HEK293 (cell line): Measurements from ENCODE around the gene HGS.

ENCODE experiments used
- BCL11B ChIP-seq: fragments of 450-650 bp; formaldehyde crosslinking; IDR thresholded peaks from 2 replicates; pipeline ENCODE4 v1.5.1; 2016; ENCODE audit warnings: low read depth, missing biosample characterization, missing genetic modification characterization
- GFI1B ChIP-seq: fragments of 450-650 bp; formaldehyde crosslinking; IDR thresholded peaks from 2 replicates; pipeline ENCODE4 v1.5.1; 2016; ENCODE audit warnings: missing biosample characterization, missing genetic modification characterization
- IKZF3 ChIP-seq: fragments of 450-650 bp; IDR thresholded peaks from 2 replicates; pipeline ENCODE4 v1.5.0; 2018; ENCODE audit warnings: missing biosample characterization, mild to moderate bottlenecking, missing genetic modification characterization, moderate library complexity
- KLF16 ChIP-seq: fragments of 450-650 bp; formaldehyde crosslinking; IDR thresholded peaks from 2 replicates; pipeline ENCODE4 v1.5.1; 2017; ENCODE audit warnings: missing biosample characterization, missing genetic modification characterization
- SETDB1 ChIP-seq: IDR thresholded peaks from one replicate; pipeline ENCODE4 v1.6.1; 2017; ENCODE audit warnings: mild to moderate bottlenecking, low read length, moderate library complexity, mixed read lengths; ENCODE audit not compliant: insufficient read length
- YY1 ChIP-seq: fragments of 450-650 bp; formaldehyde crosslinking; IDR thresholded peaks from 2 replicates; pipeline ENCODE4 v1.5.1; 2018; ENCODE audit warnings: missing biosample characterization, missing genetic modification characterization
- ZBTB48 ChIP-seq: fragments of 450-650 bp; formaldehyde crosslinking; IDR thresholded peaks from 2 replicates; pipeline ENCODE4 v1.5.1; 2016; ENCODE audit warnings: missing biosample characterization, missing genetic modification characterization
- ZEB2 ChIP-seq: fragments of 450-650 bp; formaldehyde crosslinking; IDR thresholded peaks from 2 replicates; pipeline ENCODE4 v1.5.1; 2016; ENCODE audit warnings: missing biosample characterization, missing genetic modification characterization
- ZNF112 ChIP-seq: fragments of 450-650 bp; formaldehyde crosslinking; IDR thresholded peaks from 2 replicates; pipeline ENCODE4 v1.5.0; 2017; ENCODE audit warnings: missing biosample characterization, missing genetic modification characterization
- ZNF132 ChIP-seq: fragments of 450-650 bp; formaldehyde crosslinking; IDR thresholded peaks from 2 replicates; pipeline ENCODE4 v1.5.1; 2017; ENCODE audit warnings: missing biosample characterization, missing genetic modification characterization, borderline replicate concordance
- ZNF140 ChIP-seq: fragments of 450-650 bp; formaldehyde crosslinking; IDR thresholded peaks from 2 replicates; pipeline ENCODE4 v1.5.1; 2016; ENCODE audit warnings: missing biosample characterization, missing genetic modification characterization
- ZNF302 ChIP-seq: fragments of 450-650 bp; formaldehyde crosslinking; IDR thresholded peaks from 2 replicates; pipeline ENCODE4 v1.5.1; 2016; ENCODE audit warnings: missing biosample characterization, missing genetic modification characterization, low read depth
- ZNF596 ChIP-seq: fragments of 450-650 bp; IDR thresholded peaks from 2 replicates; pipeline ENCODE4 v1.5.0; 2018; ENCODE audit warnings: missing biosample characterization, mild to moderate bottlenecking, missing genetic modification characterization, moderate library complexity
- TF ChIP-seq, protein P1 (sequence below): fragments of 450-650 bp; formaldehyde crosslinking; IDR thresholded peaks from 2 replicates; pipeline ENCODE4 v1.5.1; 2016; ENCODE audit warnings: missing biosample characterization, missing genetic modification characterization, borderline replicate concordance
- TF ChIP-seq, protein P2 (sequence below): fragments of 450-650 bp; formaldehyde crosslinking; IDR thresholded peaks from 2 replicates; pipeline ENCODE4 v1.5.0; 2017; ENCODE audit warnings: missing biosample characterization, missing genetic modification characterization, borderline replicate concordance
- TF ChIP-seq, protein P3 (sequence below): fragments of 450-650 bp; formaldehyde crosslinking; conservative IDR thresholded peaks from 2 replicates; pipeline ENCODE4 v1.5.1; 2016; ENCODE audit warnings: low read depth, missing biosample characterization, missing genetic modification characterization
- TF ChIP-seq, protein P4 (sequence below): fragments of 450-650 bp; formaldehyde crosslinking; IDR thresholded peaks from 2 replicates; pipeline ENCODE4 v1.5.1; 2016; ENCODE audit warnings: missing biosample characterization, missing genetic modification characterization
- TF ChIP-seq, protein P5 (sequence below): fragments of 450-650 bp; formaldehyde crosslinking; IDR thresholded peaks from 2 replicates; pipeline ENCODE4 v1.5.1; 2016; ENCODE audit warnings: missing biosample characterization, missing genetic modification characterization

Gene HGS

DNA sequence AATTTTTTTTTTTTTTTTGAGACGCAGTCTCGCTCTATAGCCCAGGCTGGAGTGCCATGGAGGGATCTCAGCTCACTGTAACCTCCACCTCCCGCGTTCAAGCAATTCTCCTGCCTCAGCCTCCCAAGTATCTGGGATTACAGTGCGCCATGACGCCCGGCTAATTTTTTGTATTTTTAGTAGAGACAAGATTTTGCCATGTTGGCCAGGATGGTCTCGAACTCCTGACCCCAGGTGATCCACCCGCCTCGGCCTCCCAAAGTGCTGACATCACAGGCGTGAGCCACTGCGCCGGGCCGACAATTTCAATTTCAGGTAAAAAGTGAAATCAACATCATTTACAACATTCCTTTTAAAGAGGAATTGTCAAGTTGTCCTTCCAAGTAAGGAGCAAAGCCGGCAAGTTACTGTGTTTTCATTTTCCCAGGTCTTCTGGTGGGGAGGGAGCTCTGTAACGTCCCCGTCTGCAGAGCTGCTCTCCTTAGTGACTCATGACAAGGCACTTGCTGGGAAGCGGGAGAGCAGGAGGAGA is 47.8 kb upstream of the HGS start (continued):
- no peak for TF ChIP-seq KLF16 (tag by site-specific recombination)
- TF ChIP-seq, protein P1, sequence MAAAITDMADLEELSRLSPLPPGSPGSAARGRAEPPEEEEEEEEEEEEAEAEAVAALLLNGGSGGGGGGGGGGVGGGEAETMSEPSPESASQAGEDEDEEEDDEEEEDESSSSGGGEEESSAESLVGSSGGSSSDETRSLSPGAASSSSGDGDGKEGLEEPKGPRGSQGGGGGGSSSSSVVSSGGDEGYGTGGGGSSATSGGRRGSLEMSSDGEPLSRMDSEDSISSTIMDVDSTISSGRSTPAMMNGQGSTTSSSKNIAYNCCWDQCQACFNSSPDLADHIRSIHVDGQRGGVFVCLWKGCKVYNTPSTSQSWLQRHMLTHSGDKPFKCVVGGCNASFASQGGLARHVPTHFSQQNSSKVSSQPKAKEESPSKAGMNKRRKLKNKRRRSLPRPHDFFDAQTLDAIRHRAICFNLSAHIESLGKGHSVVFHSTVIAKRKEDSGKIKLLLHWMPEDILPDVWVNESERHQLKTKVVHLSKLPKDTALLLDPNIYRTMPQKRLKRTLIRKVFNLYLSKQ (tag by site-specific recombination): no peak
- TF ChIP-seq ZNF302 (tag by site-specific recombination): no peak
- no peak for TF ChIP-seq BCL11B (tag by site-specific recombination)
- TF ChIP-seq ZNF112 (tag by site-specific recombination): no peak
- TF ChIP-seq ZNF596: no peak
- TF ChIP-seq, protein P2, sequence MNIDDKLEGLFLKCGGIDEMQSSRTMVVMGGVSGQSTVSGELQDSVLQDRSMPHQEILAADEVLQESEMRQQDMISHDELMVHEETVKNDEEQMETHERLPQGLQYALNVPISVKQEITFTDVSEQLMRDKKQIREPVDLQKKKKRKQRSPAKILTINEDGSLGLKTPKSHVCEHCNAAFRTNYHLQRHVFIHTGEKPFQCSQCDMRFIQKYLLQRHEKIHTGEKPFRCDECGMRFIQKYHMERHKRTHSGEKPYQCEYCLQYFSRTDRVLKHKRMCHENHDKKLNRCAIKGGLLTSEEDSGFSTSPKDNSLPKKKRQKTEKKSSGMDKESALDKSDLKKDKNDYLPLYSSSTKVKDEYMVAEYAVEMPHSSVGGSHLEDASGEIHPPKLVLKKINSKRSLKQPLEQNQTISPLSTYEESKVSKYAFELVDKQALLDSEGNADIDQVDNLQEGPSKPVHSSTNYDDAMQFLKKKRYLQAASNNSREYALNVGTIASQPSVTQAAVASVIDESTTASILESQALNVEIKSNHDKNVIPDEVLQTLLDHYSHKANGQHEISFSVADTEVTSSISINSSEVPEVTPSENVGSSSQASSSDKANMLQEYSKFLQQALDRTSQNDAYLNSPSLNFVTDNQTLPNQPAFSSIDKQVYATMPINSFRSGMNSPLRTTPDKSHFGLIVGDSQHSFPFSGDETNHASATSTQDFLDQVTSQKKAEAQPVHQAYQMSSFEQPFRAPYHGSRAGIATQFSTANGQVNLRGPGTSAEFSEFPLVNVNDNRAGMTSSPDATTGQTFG: no peak
- TF ChIP-seq ZBTB48 (tag by site-specific recombination): no peak
- no peak for TF ChIP-seq GFI1B (tag by site-specific recombination)
- 0 out of 2 replicates have a peak, but pooled peaks have one; percentile 21 for TF ChIP-seq ZEB2
- no peak for TF ChIP-seq SETDB1
- TF ChIP-seq, protein P3, sequence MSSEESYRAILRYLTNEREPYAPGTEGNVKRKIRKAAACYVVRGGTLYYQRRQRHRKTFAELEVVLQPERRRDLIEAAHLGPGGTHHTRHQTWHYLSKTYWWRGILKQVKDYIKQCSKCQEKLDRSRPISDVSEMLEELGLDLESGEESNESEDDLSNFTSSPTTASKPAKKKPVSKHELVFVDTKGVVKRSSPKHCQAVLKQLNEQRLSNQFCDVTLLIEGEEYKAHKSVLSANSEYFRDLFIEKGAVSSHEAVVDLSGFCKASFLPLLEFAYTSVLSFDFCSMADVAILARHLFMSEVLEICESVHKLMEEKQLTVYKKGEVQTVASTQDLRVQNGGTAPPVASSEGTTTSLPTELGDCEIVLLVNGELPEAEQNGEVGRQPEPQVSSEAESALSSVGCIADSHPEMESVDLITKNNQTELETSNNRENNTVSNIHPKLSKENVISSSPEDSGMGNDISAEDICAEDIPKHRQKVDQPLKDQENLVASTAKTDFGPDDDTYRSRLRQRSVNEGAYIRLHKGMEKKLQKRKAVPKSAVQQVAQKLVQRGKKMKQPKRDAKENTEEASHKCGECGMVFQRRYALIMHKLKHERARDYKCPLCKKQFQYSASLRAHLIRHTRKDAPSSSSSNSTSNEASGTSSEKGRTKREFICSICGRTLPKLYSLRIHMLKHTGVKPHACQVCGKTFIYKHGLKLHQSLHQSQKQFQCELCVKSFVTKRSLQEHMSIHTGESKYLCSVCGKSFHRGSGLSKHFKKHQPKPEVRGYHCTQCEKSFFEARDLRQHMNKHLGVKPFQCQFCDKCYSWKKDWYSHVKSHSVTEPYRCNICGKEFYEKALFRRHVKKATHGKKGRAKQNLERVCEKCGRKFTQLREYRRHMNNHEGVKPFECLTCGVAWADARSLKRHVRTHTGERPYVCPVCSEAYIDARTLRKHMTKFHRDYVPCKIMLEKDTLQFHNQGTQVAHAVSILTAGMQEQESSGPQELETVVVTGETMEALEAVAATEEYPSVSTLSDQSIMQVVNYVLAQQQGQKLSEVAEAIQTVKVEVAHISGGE: 0 out of 2 replicates have a peak, but pooled peaks have one; percentile 21
- TF ChIP-seq YY1 (tag by site-specific recombination): no peak
- TF ChIP-seq ZNF132 (tag by site-specific recombination): no peak
- TF ChIP-seq ZNF140 (tag by site-specific recombination): no peak
- TF ChIP-seq, protein P4, sequence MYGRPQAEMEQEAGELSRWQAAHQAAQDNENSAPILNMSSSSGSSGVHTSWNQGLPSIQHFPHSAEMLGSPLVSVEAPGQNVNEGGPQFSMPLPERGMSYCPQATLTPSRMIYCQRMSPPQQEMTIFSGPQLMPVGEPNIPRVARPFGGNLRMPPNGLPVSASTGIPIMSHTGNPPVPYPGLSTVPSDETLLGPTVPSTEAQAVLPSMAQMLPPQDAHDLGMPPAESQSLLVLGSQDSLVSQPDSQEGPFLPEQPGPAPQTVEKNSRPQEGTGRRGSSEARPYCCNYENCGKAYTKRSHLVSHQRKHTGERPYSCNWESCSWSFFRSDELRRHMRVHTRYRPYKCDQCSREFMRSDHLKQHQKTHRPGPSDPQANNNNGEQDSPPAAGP: peak; percentile 37; the same call in 1 of the 2 replicates
- TF ChIP-seq, protein P5, sequence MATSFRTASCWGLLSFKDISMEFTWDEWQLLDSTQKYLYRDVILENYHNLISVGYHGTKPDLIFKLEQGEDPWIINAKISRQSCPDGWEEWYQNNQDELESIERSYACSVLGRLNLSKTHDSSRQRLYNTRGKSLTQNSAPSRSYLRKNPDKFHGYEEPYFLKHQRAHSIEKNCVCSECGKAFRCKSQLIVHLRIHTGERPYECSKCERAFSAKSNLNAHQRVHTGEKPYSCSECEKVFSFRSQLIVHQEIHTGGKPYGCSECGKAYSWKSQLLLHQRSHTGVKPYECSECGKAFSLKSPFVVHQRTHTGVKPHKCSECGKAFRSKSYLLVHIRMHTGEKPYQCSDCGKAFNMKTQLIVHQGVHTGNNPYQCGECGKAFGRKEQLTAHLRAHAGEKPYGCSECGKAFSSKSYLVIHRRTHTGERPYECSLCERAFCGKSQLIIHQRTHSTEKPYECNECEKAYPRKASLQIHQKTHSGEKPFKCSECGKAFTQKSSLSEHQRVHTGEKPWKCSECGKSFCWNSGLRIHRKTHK (tag by site-specific recombination): no peak
- no peak for TF ChIP-seq IKZF3 (tag by site-specific recombination)
